Mesothelial cell of epicardium (in vitro differentiated cells): Measurements from ENCODE around the gene TUBA8. TPM values are rescaled to one million over a fixed set of nuclear protein-coding genes. Genes with fewer than 3 reads are reported as not detected.
A peak's percentile ranks its signal among the peaks of the same experiment; 100 is the strongest.
"Not testable (repeated sequence)": the region's sequence is repeated elsewhere in the genome, so short reads cannot be mapped to it uniquely, and the experiment has no call there.

Source experiments
- DNase-seq, 2 experiments: peaks; one replicate each; pipeline ENCODE4 v3.0.0; 2021; ENCODE audit warnings: low spot score in 2 of 2; ENCODE audit not compliant: unreplicated experiment in 2 of 2
- H3K27ac Mint-ChIP-seq: 2 replicates; pipeline ENCODE4 v1.8.0; 2021; ENCODE audit warnings: mixed read lengths
- H3K27me3 Mint-ChIP-seq: 2 replicates; pipeline ENCODE4 v1.8.0; 2021; ENCODE audit warnings: low read depth, mixed read lengths
- H3K36me3 Mint-ChIP-seq: 2 replicates; pipeline ENCODE4 v1.8.0; 2021; ENCODE audit warnings: mixed read lengths
- H3K4me1 Mint-ChIP-seq: 2 replicates; pipeline ENCODE4 v1.8.0; 2021; ENCODE audit warnings: mixed read lengths
- H3K4me3 Mint-ChIP-seq: 2 replicates; pipeline ENCODE4 v1.8.0; 2021; ENCODE audit warnings: mild to moderate bottlenecking, moderate library complexity, mixed read lengths
- H3K9me3 Mint-ChIP-seq: 2 replicates; pipeline ENCODE4 v1.8.0; 2021; ENCODE audit warnings: mixed read lengths
- total RNA-seq: library from RNA; stranded (reverse); gene quantifications from 3 replicates; pipeline ENCODE4 v1.2.1, GENCODE V29; 2021
- TF ChIP-seq, protein P1 (sequence below): fragments of 200-600 bp; sonication (generic); IDR thresholded peaks from one replicate; pipeline ENCODE4 v1.5.0; 2021; ENCODE audit warnings: antibody characterized with exemption; ENCODE audit not compliant: unreplicated experiment

The TUBA8 gene
- total RNA-seq, 1 donor from 2014 or later = 2.9 TPM

- TF ChIP-seq, protein P1, sequence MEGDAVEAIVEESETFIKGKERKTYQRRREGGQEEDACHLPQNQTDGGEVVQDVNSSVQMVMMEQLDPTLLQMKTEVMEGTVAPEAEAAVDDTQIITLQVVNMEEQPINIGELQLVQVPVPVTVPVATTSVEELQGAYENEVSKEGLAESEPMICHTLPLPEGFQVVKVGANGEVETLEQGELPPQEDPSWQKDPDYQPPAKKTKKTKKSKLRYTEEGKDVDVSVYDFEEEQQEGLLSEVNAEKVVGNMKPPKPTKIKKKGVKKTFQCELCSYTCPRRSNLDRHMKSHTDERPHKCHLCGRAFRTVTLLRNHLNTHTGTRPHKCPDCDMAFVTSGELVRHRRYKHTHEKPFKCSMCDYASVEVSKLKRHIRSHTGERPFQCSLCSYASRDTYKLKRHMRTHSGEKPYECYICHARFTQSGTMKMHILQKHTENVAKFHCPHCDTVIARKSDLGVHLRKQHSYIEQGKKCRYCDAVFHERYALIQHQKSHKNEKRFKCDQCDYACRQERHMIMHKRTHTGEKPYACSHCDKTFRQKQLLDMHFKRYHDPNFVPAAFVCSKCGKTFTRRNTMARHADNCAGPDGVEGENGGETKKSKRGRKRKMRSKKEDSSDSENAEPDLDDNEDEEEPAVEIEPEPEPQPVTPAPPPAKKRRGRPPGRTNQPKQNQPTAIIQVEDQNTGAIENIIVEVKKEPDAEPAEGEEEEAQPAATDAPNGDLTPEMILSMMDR = no peak
- peaks cover 2% of the 10 kb centered on the region for H3K4me1 Mint-ChIP-seq
- no peak for DNase-seq
- H3K36me3 Mint-ChIP-seq = peaks cover 19% of the 10 kb centered on the region
- no peak overlapping the region for H3K27ac Mint-ChIP-seq
- H3K9me3 Mint-ChIP-seq = peaks cover 9% of the 10 kb centered on the region
- no peak overlapping the region for H3K4me3 Mint-ChIP-seq
- H3K27me3 Mint-ChIP-seq = peaks cover 25% of the 10 kb centered on the region
Observed at GRCh38 chr22:18104566-18104965, 6.0 kb upstream of the TUBA8 start.

DNA sequence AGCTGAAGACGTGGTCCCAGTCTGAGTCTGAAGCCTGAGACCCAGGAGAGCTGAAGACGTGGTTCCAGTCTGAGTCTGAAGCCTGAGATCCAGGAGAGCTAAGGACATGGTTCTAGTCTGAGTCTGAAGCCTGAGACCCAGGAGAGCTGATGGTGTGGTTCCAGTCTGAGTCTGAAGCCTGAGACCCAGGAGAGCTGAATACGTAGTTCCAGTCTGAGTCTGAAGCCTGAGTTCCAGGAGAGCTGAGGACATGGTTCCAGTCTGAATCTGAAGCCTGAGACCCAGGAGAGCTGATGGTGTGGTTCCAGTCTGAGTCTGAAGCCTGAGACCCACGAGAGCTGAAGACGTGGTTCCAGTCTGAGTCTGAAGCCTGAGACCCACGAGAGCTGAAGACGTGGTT lies 4.6 kb upstream of the TUBA8 start:
- Mint-ChIP-seq H3K4me1 (peaks cover 11% of the 10 kb centered on the region), H3K27me3 (peaks cover 37% of the 10 kb centered on the region), H3K36me3 (peaks cover 19% of the 10 kb centered on the region)
- DNase-seq, H3K4me3 Mint-ChIP-seq, H3K27ac Mint-ChIP-seq, H3K9me3 Mint-ChIP-seq: not testable (repeated sequence)

GRCh38 chr22:18106550-18107341 lies 3.9 kb upstream of the TUBA8 start:
- H3K4me3 Mint-ChIP-seq, DNase-seq, H3K27ac Mint-ChIP-seq, H3K9me3 Mint-ChIP-seq: not testable (repeated sequence)
- Mint-ChIP-seq H3K36me3 (peaks cover 17% of the 10 kb centered on the region), H3K27me3 (peaks cover 45% of the 10 kb centered on the region), H3K4me1 (peaks cover 11% of the 10 kb centered on the region)

DNA sequence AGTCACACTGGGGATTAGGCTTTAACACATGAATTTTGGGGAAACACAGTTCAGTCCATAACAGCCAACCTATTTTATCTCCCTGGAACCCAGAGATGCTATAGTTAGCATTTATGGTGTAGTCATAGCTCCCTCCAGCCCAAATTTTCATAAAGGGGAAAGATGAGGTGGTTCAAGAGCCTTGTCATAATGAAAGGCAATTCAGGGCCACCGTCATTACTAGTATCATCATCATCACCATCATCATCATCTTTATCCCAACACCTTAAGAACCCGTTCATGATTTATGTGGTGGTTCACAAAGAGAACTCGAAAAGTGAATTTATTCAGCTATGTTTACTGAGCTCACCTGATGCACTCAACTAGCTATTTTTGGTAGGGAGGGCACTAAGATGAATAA lies 2.4 kb upstream of the TUBA8 start:
- Mint-ChIP-seq H3K9me3 (peaks cover 9% of the 10 kb centered on the region), H3K27me3 (peaks cover 59% of the 10 kb centered on the region), H3K27ac (no peak overlapping the region), H3K4me1 (peaks cover 11% of the 10 kb centered on the region), H3K36me3 (peaks cover 14% of the 10 kb centered on the region), H3K4me3 (no peak overlapping the region)
- no peak for DNase-seq
- TF ChIP-seq, protein P1 = no peak

GRCh38 chr22:18109410-18110193 lies 1.0 kb upstream of the TUBA8 start:
- Mint-ChIP-seq H3K27me3 (peaks cover 62% of the 10 kb centered on the region), H3K4me1 (peaks cover 11% of the 10 kb centered on the region), H3K4me3 (peak overlapping the region; percentile 65), H3K9me3 (peaks cover 9% of the 10 kb centered on the region), H3K27ac (no peak overlapping the region), H3K36me3 (peaks cover 13% of the 10 kb centered on the region)
- TF ChIP-seq, protein P1 = no peak
- DNase-seq = no peak

DNA sequence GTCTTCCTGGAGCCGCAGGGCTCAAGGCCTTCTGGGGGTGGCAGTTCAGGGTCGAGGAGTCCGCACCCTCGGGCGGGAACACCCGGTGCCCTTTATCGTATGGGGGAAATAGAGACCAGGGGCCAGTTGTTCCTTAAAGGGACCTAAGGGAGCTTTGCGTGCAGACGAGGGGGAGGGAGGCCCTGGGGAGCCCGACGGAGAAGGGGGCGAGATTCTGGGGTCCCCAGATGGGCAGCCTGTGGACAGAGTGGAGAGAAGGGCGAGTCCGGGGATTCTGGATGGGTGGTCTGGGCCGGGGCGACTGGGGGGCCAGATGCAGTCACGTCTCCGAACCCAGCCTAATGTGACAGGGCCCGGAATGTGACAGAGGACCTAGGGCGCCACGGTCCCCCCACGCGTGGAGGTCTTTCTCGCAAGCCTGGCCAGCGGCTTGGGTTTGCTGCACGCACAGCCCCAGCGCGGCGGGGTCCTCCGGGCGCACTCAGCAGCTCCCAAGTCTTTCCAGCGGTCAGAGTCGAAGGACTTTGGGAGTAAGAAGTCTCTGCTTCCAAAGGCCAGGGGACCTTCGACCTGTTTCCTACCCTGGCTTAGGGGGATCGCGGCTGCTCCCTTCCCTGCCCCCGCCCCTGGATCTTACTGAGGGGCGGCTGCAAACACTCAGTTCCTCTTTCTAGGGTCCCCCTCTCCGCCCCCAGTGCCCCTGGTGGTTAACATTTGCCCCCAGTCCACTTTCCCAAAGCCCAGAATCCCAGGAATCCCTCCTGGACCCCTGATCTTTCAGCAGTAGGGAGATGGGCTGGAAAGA lies 547 bp downstream of the TUBA8 start:
- Mint-ChIP-seq H3K36me3 (peaks cover 2% of the 10 kb centered on the region), H3K4me3 (peak overlapping the region; percentile 55), H3K27me3 (peaks cover 59% of the 10 kb centered on the region), H3K9me3 (peaks cover 3% of the 10 kb centered on the region), H3K27ac (no peak overlapping the region), H3K4me1 (peaks cover 11% of the 10 kb centered on the region)
- no peak for DNase-seq
- TF ChIP-seq, protein P1 = no peak
